ENCODE data around the gene STX8.

DNA sequence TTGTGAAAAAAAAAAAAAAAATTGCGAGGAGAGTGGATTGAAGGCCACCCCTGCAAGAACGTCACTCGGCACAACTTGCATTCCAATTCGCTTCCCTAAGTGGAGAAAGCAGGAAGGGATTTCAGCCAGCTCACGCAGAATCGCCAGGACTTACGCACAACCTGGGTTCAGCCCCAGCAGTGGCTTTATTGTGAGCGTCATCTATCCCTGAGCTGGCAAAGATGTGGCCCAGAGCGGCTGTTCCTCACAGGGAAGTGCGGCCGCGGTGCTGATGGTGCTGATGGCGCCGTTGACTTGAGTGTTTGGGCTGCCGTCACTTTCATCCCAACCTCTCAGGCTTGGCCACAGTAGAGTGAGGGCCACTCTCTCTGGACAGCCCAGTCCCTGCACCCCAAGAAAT lies 356.7 kb downstream of the STX8 start:
- TF ChIP-seq POLR2A (IDR thresholded peaks at IDR 0.05; ENCODE audit: low read depth, low read length), result no peak
- no peak for TF ChIP-seq POLR2AphosphoS5 (IDR thresholded peaks at IDR 0.05; ENCODE audit: low read depth, low read length)

All from GM12891 (cell line).